ENCODE results near the gene KMT2B. TPM values are rescaled to one million over a fixed set of nuclear protein-coding genes. Genes with fewer than 3 reads are reported as not detected.

The KMT2B gene
- total RNA-seq, 1 donor = 6.5 TPM

GRCh38 chr19:35739275-35740107, 21.7 kb downstream of the KMT2B start:
- H3K4me3 ChIP-seq (ENCODE audit: insufficient read depth, low read length) = peak overlapping the region; percentile 81
- no peak overlapping the region for H3K27ac ChIP-seq (ENCODE audit: low read depth, low read length)
- no peaks in the 10 kb centered on the region for H3K9me3 ChIP-seq (ENCODE audit: low read depth, low read length)
- peak overlapping the region; percentile 98 for H3K4me2 ChIP-seq (ENCODE audit: insufficient read depth, low read length)
- TF ChIP-seq, protein P1, sequence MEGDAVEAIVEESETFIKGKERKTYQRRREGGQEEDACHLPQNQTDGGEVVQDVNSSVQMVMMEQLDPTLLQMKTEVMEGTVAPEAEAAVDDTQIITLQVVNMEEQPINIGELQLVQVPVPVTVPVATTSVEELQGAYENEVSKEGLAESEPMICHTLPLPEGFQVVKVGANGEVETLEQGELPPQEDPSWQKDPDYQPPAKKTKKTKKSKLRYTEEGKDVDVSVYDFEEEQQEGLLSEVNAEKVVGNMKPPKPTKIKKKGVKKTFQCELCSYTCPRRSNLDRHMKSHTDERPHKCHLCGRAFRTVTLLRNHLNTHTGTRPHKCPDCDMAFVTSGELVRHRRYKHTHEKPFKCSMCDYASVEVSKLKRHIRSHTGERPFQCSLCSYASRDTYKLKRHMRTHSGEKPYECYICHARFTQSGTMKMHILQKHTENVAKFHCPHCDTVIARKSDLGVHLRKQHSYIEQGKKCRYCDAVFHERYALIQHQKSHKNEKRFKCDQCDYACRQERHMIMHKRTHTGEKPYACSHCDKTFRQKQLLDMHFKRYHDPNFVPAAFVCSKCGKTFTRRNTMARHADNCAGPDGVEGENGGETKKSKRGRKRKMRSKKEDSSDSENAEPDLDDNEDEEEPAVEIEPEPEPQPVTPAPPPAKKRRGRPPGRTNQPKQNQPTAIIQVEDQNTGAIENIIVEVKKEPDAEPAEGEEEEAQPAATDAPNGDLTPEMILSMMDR (IDR thresholded peaks at IDR 0.05; ENCODE audit: extremely low read depth, low read depth, low read length) = no peak
- peaks cover 5% of the 10 kb centered on the region for H4K20me1 ChIP-seq (ENCODE audit: insufficient read depth, low read length)
- DNase-seq (ENCODE audit: insufficient read length, low spot score, missing footprints) = peak; percentile 73
- H3K27me3 ChIP-seq (ENCODE audit: insufficient read depth, low read length) = no peaks in the 10 kb centered on the region
- H3K4me1 ChIP-seq (ENCODE audit: insufficient read depth, low read length) = peaks cover 6% of the 10 kb centered on the region
- H3K36me3 ChIP-seq (ENCODE audit: insufficient read depth, low read length) = peaks cover 36% of the 10 kb centered on the region
- H3K79me2 ChIP-seq (ENCODE audit: insufficient read depth, low read length) = peaks cover 6% of the 10 kb centered on the region
- no peak overlapping the region for H2AFZ ChIP-seq (ENCODE audit: low read length)

GRCh38 chr19:35740108-35740422, 22.3 kb downstream of the KMT2B start:
- TF ChIP-seq, protein P1 (IDR thresholded peaks at IDR 0.05; ENCODE audit: extremely low read depth, low read depth, low read length) = no peak
- Histone ChIP-seq H3K27ac (ENCODE audit: low read depth, low read length) (no peak overlapping the region), H3K4me3 (ENCODE audit: insufficient read depth, low read length) (peak overlapping the region; percentile 81), H3K79me2 (ENCODE audit: insufficient read depth, low read length) (peaks cover 6% of the 10 kb centered on the region), H4K20me1 (ENCODE audit: insufficient read depth, low read length) (peaks cover 4% of the 10 kb centered on the region), H3K4me1 (ENCODE audit: insufficient read depth, low read length) (peaks cover 7% of the 10 kb centered on the region), H2AFZ (ENCODE audit: low read length) (no peak overlapping the region), H3K9me3 (ENCODE audit: low read depth, low read length) (no peaks in the 10 kb centered on the region), H3K27me3 (ENCODE audit: insufficient read depth, low read length) (no peaks in the 10 kb centered on the region), H3K4me2 (ENCODE audit: insufficient read depth, low read length) (peak overlapping the region; percentile 98), H3K36me3 (ENCODE audit: insufficient read depth, low read length) (peaks cover 32% of the 10 kb centered on the region)
- no peak for DNase-seq (ENCODE audit: insufficient read length, low spot score, missing footprints)

DNA sequence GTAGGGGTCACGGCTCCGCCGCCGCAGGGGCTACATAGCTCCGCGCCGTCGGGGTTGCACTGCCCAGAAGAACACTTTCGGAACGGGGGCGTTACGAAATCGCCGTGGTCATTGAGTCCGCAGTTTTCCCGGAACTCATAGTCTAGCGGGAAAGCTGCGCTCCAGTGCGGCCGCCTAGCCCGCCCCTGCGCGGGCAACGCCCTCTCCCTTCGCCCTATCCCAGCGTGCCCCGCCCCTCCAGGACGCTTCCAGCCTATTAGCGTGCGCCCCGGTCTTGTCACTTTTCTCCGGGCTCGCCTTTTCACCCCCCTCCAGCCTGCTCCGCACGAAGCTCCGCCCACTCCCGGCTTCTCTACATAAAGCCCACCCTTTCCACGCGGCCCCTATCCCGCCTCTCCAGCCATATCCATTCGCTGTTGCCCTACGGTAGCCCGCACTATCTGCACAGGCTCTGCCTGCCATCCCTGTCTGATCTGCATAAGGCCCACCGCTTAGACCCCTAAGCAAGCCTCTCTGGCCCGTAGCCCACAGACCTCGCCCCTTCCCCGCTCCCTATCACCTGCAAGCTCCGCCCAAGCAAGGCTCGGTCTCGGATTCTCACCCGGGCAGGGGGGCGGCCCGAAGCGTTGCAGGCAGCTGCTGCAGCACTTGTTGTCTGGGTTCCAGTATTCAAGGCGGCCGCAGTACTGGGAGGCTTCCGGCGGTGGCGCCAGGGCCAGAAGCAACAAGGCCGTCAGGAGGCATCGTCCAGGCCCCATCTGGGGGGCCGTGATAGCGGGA, 22.8 kb downstream of the KMT2B start:
- H4K20me1 ChIP-seq (ENCODE audit: insufficient read depth, low read length) = peaks cover 4% of the 10 kb centered on the region
- H2AFZ ChIP-seq (ENCODE audit: low read length) = peak overlapping the region; percentile 89
- H3K4me2 ChIP-seq (ENCODE audit: insufficient read depth, low read length) = peak overlapping the region; percentile 98
- TF ChIP-seq, protein P1 (IDR thresholded peaks at IDR 0.05; ENCODE audit: extremely low read depth, low read depth, low read length) = no peak
- no peaks in the 10 kb centered on the region for H3K9me3 ChIP-seq (ENCODE audit: low read depth, low read length)
- peaks cover 8% of the 10 kb centered on the region for H3K79me2 ChIP-seq (ENCODE audit: insufficient read depth, low read length)
- H3K4me3 ChIP-seq (ENCODE audit: insufficient read depth, low read length) = peak overlapping the region; percentile 81
- no peak overlapping the region for H3K27ac ChIP-seq (ENCODE audit: low read depth, low read length)
- peaks cover 7% of the 10 kb centered on the region for H3K4me1 ChIP-seq (ENCODE audit: insufficient read depth, low read length)
- H3K36me3 ChIP-seq (ENCODE audit: insufficient read depth, low read length) = peaks cover 32% of the 10 kb centered on the region
- no peaks in the 10 kb centered on the region for H3K27me3 ChIP-seq (ENCODE audit: insufficient read depth, low read length)
- DNase-seq (ENCODE audit: insufficient read length, low spot score, missing footprints) = peak; percentile 100

- peak; percentile 80 for DNase-seq (ENCODE audit: insufficient read length, low spot score, missing footprints)
- Histone ChIP-seq H3K36me3 (ENCODE audit: insufficient read depth, low read length) (peaks cover 32% of the 10 kb centered on the region), H3K4me3 (ENCODE audit: insufficient read depth, low read length) (peak overlapping the region; percentile 81), H3K79me2 (ENCODE audit: insufficient read depth, low read length) (peaks cover 13% of the 10 kb centered on the region), H4K20me1 (ENCODE audit: insufficient read depth, low read length) (peaks cover 4% of the 10 kb centered on the region), H3K4me1 (ENCODE audit: insufficient read depth, low read length) (peaks cover 11% of the 10 kb centered on the region), H3K9me3 (ENCODE audit: low read depth, low read length) (no peaks in the 10 kb centered on the region), H3K27ac (ENCODE audit: low read depth, low read length) (no peak overlapping the region), H3K4me2 (ENCODE audit: insufficient read depth, low read length) (peak overlapping the region; percentile 98), H2AFZ (ENCODE audit: low read length) (peak overlapping the region; percentile 89), H3K27me3 (ENCODE audit: insufficient read depth, low read length) (no peaks in the 10 kb centered on the region)
- TF ChIP-seq, protein P1 (IDR thresholded peaks at IDR 0.05; ENCODE audit: extremely low read depth, low read depth, low read length) = no peak
Observed at GRCh38 chr19:35741203-35741515, 23.4 kb downstream of the KMT2B start.
